SH-SY5Y (cell line): ENCODE data around the gene ZSWIM9.

Experiments used
- GATA2 ChIP-seq: IDR thresholded peaks from 2 replicates; pipeline ENCODE4 v1.6.1; 2011; ENCODE audit warnings: mild to moderate bottlenecking, low read depth, low read length
- GATA3 ChIP-seq: IDR thresholded peaks from 2 replicates; pipeline ENCODE4 v1.6.1; 2011; ENCODE audit warnings: low read depth, mild to moderate bottlenecking, low read length, moderate library complexity

DNA sequence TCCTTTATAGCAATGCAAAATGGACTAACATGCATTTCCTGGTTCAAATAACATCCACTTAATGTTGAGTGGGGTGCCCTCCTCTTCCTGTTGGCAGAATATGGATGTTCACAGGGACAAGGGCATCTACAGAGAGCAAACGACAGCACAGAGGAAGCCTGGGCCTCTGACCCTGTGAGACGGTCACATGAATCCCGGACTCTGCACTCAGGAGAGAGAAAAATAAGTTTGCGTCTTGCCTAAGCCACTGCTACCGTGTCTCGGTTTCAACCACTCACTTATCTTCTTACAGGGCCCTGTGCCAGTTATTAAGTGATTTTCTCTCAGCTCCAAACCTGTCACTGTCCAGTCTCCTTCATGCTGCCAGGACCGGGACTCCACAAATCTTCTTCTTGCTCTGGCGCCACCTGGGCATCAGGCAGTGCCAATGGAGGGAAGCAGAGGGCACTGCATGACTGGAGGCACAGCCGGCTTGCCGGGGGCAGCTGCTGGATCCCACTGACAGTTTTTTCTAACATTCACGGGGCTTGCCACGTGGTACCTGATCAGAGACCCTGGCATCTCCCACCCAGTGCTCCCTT is 12.2 kb upstream of the ZSWIM9 start:
- no peak for TF ChIP-seq GATA2
- no peak for TF ChIP-seq GATA3
